HG03103 (cell line): ENCODE results near the gene C19orf18.

Source experiments
- ATAC-seq: cut with Tn5 transposase; IDR thresholded peaks from one replicate; pipeline ENCODE4 v1.9.1; 2021; ENCODE audit warnings: low read depth; ENCODE audit not compliant: unreplicated experiment

Gene C19orf18

GRCh38 chr19:57949296-57949695, 25.0 kb downstream of the C19orf18 start:
- ATAC-seq, result no peak

GRCh38 chr19:57947419-57948134, 26.8 kb downstream of the C19orf18 start, which contains the start of gene ZNF256:
Gene ZNF256, minus strand, starts transcription at chr19:57947706. Its CDS starts 232 bp downstream, at chr19:57947474.
- ATAC-seq, result peak; percentile 95

DNA sequence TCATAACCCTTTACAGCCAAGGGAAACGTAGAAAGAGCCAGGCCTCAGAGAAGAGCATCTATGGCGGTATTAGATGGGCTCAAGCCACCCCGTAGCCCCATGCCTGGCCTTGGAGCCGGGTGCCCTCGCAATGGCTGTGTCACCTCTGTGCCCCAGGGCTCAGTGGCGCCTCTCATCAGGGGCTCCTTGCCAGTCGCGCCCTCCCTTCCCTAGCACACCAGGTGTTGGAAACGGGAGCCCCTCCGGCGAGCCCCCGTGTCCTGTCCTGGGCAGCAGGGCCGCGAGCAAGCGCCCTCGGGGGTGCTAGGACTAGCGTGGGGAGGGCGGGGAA, 27.3 kb downstream of the C19orf18 start:
- ATAC-seq, result no peak

DNA sequence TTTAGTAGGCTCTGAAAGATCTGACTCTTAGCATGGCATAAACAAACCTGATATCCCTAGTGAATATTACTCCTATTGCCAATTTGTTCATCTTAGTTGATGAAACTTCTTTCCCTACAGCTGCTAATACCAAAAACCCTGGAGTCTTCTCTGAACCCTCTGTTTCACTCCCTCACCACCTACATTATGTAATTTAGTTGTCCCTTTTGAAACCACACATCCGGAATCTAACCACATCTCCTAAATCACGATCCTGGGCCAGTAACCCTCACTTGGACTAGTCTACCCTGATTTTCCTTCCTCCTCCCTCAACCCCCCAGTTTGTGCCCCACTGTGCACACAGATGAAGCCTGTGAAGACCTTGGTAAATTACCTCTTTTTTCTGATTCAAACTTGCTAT, 28.0 kb downstream of the C19orf18 start:
- no peak for ATAC-seq

DNA sequence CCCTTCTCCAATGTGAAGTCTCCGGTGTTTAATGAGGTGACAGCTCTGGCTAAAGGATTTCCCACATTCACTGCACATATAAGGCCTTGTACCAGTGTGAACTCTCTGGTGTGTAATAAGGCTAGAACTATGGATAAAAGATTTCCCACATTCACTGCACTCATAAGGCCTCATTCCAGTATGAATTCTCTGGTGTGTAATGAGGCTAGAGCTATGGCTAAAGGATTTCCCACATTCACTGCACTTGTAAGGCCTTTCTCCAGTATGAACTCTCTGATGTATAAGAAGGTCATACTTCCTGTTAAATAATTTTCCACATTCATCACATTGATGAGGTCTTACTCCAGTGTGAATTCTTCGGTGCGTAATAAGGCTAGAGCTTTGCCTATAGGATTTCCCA, 32.7 kb downstream of the C19orf18 start:
- no peak for ATAC-seq

GRCh38 chr19:57935731-57936130, 38.6 kb downstream of the C19orf18 start:
- no peak for ATAC-seq

DNA sequence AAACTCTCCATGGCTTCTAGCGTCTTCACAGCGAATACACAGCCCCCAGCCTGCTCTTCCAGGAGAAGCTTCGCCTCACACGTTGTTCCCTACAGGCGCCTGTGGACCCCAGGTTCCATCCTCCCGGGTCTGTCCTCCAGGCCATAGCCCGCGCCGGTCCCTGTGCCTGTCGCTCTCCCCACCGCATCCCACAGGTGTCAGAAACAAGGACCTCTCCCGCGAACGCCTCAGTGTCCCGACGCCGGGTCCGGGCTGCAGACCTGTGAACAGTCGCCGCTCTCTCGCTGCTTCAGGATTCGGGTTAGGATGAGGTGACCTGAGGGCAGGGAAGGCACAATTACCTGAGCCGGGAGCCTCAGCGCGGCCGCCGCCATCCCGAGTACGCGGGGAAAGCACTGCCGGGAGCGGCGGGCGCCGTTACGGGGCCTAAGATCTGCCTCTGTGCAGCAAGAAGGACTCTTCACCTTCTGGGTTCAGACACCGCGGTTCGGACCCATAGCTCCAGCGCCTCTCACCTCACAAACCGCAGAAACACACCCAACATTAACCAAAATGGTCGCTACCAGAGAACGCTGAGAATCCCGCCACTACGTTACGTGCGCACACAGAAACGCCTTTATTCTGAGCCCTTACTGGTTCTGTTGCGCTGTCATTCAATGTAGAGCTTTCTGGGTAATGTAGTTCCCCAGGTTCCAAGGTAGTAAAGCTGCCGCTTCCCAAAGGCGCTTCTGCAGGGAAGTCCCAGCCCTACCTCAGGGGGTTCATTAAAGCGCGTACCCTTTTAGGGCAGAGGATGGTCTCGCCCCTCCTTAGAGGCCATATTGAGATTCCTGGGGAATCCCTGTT, 39.3 kb downstream of the C19orf18 start, which contains the start of gene ZNF418:
ZNF418 (minus strand) TSS at position 583 of the 846 bp plus-strand sequence. CDS start 1,580 bp downstream, outside the sequence.
- no peak for ATAC-seq

- no peak for ATAC-seq
Observed at GRCh38 chr19:57927587-57927986, 46.7 kb downstream of the C19orf18 start.

- peak; percentile 97 for ATAC-seq
Observed at GRCh38 chr19:57916168-57916995, 58.0 kb downstream of the C19orf18 start, which contains the start of gene ZNF417. Gene ZNF417, minus strand, starts transcription at chr19:57916592. Its CDS starts 181 bp downstream, at chr19:57916411.

DNA sequence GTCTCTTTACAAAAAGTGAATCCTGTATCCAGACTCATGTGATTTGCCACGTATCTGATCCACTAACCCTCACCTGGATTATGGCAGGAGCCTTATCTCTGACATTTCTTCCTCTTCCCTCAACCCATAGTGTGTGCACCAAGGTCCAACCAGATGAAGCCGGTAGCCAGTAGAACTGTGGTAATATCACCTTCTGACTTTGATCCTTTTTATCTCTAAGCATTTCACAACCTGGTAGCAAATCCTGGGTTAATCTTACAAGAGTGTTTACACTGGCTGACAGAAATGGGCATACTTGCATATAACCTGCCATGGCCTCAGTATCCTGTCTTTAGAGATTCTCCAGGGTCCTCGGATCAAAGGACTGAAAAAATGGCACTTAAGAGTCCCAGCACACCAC, 59.8 kb downstream of the C19orf18 start:
- ATAC-seq, result no peak
